ENCODE results near the gene POLDIP2. TPM values are rescaled to one million over a fixed set of nuclear protein-coding genes. Genes with fewer than 3 reads are reported as not detected.

The POLDIP2 gene
- total and polyA plus RNA-seq, 7 donors = 172 to 299 (median 196) TPM

- DNase-seq (no peak), ATAC-seq (no peak)
- H3K27me3 ChIP-seq (ENCODE audit: insufficient read depth in 3 of 3, low read length in 2 of 3) = no peaks in the 10 kb centered on the region
- 71 to 79% (median 76%) methylated on average over 4 of the region's 4 CpGs for WGBS, 3 donors
- peaks cover 2 to 67% of the 10 kb centered on the region in 2 donors for H3K36me3 ChIP-seq (ENCODE audit: insufficient read depth in 1 of 2, low read depth in 1 of 2)
- H3K4me3 ChIP-seq = no peak overlapping the region
- intact Hi-C loops (cut with DNase I) = no loop called here
- H3K27ac ChIP-seq = no peak overlapping the region
- H3K4me1 ChIP-seq = no peaks in the 10 kb centered on the region
- no peaks in the 10 kb centered on the region for H3K9me3 ChIP-seq
- no peak for TF ChIP-seq CTCF (IDR thresholded peaks at IDR 0.05)
These were observed 29.0 kb downstream of the POLDIP2 start for GRCh38 chr17:28328325-28328724.

GRCh38 chr17:28327709-28328108 lies 29.6 kb downstream of the POLDIP2 start:
- intact Hi-C loops (cut with DNase I) = no loop called here

GRCh38 chr17:28327031-28327607 lies 30.2 kb downstream of the POLDIP2 start:
- intact Hi-C loops (cut with DNase I) = no loop called here
- DNase-seq (no peak), ATAC-seq (no peak)
- Histone ChIP-seq H3K27ac (no peak overlapping the region), H3K4me1 (no peaks in the 10 kb centered on the region), H3K27me3 (ENCODE audit: insufficient read depth in 3 of 3, low read length in 2 of 3) (no peaks in the 10 kb centered on the region), H3K4me3 (no peak overlapping the region), H3K9me3 (no peaks in the 10 kb centered on the region), H3K36me3 (ENCODE audit: insufficient read depth in 1 of 2, low read depth in 1 of 2) (peaks cover 2 to 62% of the 10 kb centered on the region in 2 donors)
- WGBS, 3 donors = 88 to 94% (median 89%) methylated on average over 9 of the region's 9 CpGs
- no peak for TF ChIP-seq CTCF (IDR thresholded peaks at IDR 0.05)

More at GRCh38 chr17:28327709-28328108, 29.6 kb downstream of the POLDIP2 start:
- no peak for TF ChIP-seq CTCF (IDR thresholded peaks at IDR 0.05)
- H3K9me3 ChIP-seq = no peaks in the 10 kb centered on the region
- H3K4me1 ChIP-seq = no peaks in the 10 kb centered on the region
- H3K27me3 ChIP-seq (ENCODE audit: insufficient read depth in 3 of 3, low read length in 2 of 3) = no peaks in the 10 kb centered on the region
- ATAC-seq = no peak
- H3K36me3 ChIP-seq (ENCODE audit: insufficient read depth in 1 of 2, low read depth in 1 of 2) = peaks cover 2 to 67% of the 10 kb centered on the region in 2 donors
- H3K27ac ChIP-seq = no peak overlapping the region
- H3K4me3 ChIP-seq = no peak overlapping the region
- no peak for DNase-seq
- WGBS, 3 donors = 57 to 62% (median 62%) methylated on average over 3 of the region's 3 CpGs

- Histone ChIP-seq H3K4me3 (no peak overlapping the region), H3K36me3 (ENCODE audit: insufficient read depth in 1 of 2, low read depth in 1 of 2) (peaks cover 2 to 51% of the 10 kb centered on the region in 2 donors), H3K27ac (no peak overlapping the region), H3K9me3 (no peaks in the 10 kb centered on the region), H3K4me1 (no peaks in the 10 kb centered on the region), H3K27me3 (ENCODE audit: insufficient read depth in 3 of 3, low read length in 2 of 3) (no peaks in the 10 kb centered on the region)
- ATAC-seq = no peak
- WGBS, 3 donors = 86 to 91% (median 86%) methylated on average over 7 of the region's 7 CpGs
- no peak for TF ChIP-seq CTCF (IDR thresholded peaks at IDR 0.05)
- intact Hi-C loops (cut with DNase I) = no loop called here
- no peak for DNase-seq
These were observed 31.2 kb downstream of the POLDIP2 start for GRCh38 chr17:28326114-28326513.

- no peak overlapping the region for H3K4me3 ChIP-seq
- TF ChIP-seq CTCF (IDR thresholded peaks at IDR 0.05) = no peak
- H3K9me3 ChIP-seq = no peaks in the 10 kb centered on the region
- H3K4me1 ChIP-seq = no peaks in the 10 kb centered on the region
- intact Hi-C loops (cut with DNase I) = no loop called here
- H3K36me3 ChIP-seq (ENCODE audit: insufficient read depth in 1 of 2, low read depth in 1 of 2) = peaks cover 2 to 42% of the 10 kb centered on the region in 2 donors
- no peaks in the 10 kb centered on the region for H3K27me3 ChIP-seq (ENCODE audit: insufficient read depth in 3 of 3, low read length in 2 of 3)
- DNase-seq (no peak), ATAC-seq (no peak)
- WGBS, 3 donors = 51 to 56% (median 55%) methylated on average over 5 of the region's 5 CpGs
- H3K27ac ChIP-seq = no peak overlapping the region
These were observed 32.1 kb downstream of the POLDIP2 start for GRCh38 chr17:28325211-28325610.

All from psoas muscle (tissue), 8 donors.